B cell (primary cell): ENCODE data around the gene DHRS12. TPM values are rescaled to one million over a fixed set of nuclear protein-coding genes. Genes with fewer than 3 reads are reported as not detected.

Experiments used
- ATAC-seq: fragments of 200-7000 bp; cut with Tn5 transposase; one replicate; pipeline ENCODE4 v1.10.0; 2021; ENCODE audit warnings: low read depth, mild to moderate bottlenecking, moderate number of reproducible peaks, moderate library complexity
- CTCF ChIA-PET: fragments of 350-600 bp; sonication (Branson Sonifier 250); formaldehyde crosslinking; loops from one replicate; lab custom pipeline; 2021; ENCODE audit warnings: antibody characterized with exemption, inconsistent platforms; lab: Charles Lee
- POLR2A ChIA-PET: fragments of 350-600 bp; sonication (Branson Sonifier 250); formaldehyde crosslinking; loops from one replicate; lab custom pipeline; 2021; ENCODE audit warnings: antibody characterized with exemption; lab: Charles Lee
- DNase-seq: peaks from one replicate; pipeline ENCODE4 v3.0.0; 2013
- H2AFZ ChIP-seq: 2 replicates; pipeline ENCODE4 v1.6.1; 2012; ENCODE audit warnings: mild to moderate bottlenecking, low read depth, low read length; ENCODE audit not compliant: insufficient read depth, poor library complexity, severe bottlenecking
- H3K27ac ChIP-seq, 2 donors: 1 replicate in 1 of 2; 2 replicates in 1 of 2; pipeline ENCODE4 v1.5.1; 2012 to 2013; ENCODE audit warnings: low read length in 2 of 2, mild to moderate bottlenecking in 2 of 2, moderate library complexity in 1 of 2
- H3K27me3 ChIP-seq, 4 experiments: fragments of 200-600 bp in 1 of 4; sonication (generic) in 1 of 4; replicated peaks in 1 of 4; 1 replicate in 2 of 4; 2 replicates in 2 of 4; pipeline versions ENCODE4 v1.6.1 to v1.7.0; 2013 to 2016; ENCODE audit warnings: low read length in 3 of 4, mild to moderate bottlenecking in 2 of 4, mixed read lengths in 1 of 4, moderate library complexity in 1 of 4; ENCODE audit not compliant: insufficient read depth in 4 of 4, control insufficient read depth in 3 of 4; ENCODE audit errors: control extremely low read depth in 1 of 4
- H3K36me3 ChIP-seq, 2 experiments: replicated peaks in 1 of 2; 1 replicate in 1 of 2; 2 replicates in 1 of 2; pipeline versions ENCODE4 v1.6.1 to v1.7.1; 2013; ENCODE audit warnings: low read length in 1 of 2; ENCODE audit not compliant: insufficient read depth in 2 of 2, control insufficient read depth in 1 of 2; ENCODE audit errors: control extremely low read depth in 1 of 2, extremely low read depth in 1 of 2
- H3K4me1 ChIP-seq, 2 donors: fragments of 200-600 bp in 1 of 2; sonication (generic) in 1 of 2; 1 replicate in 1 of 2; 2 replicates in 1 of 2; pipeline versions ENCODE4 v1.5.1 to v1.6.1; 2013 to 2017; ENCODE audit warnings: low read length in 2 of 2; ENCODE audit not compliant: control insufficient read depth in 2 of 2, insufficient read depth in 2 of 2
- H3K4me2 ChIP-seq: replicated peaks from 2 replicates; pipeline ENCODE3; 2012; ENCODE audit warnings: mild to moderate bottlenecking, low read depth, low read length; ENCODE audit not compliant: poor library complexity, severe bottlenecking
- H3K4me3 ChIP-seq, 5 experiments: fragments of 200-600 bp in 1 of 5; sonication (generic) in 1 of 5; 1 replicate in 3 of 5; 2 replicates in 2 of 5; pipeline versions ENCODE4 v1.5.1 to v1.7.0; 2011 to 2016; ENCODE audit warnings: low read length in 4 of 5, mild to moderate bottlenecking in 4 of 5, low read depth in 2 of 5, control low read depth in 1 of 5, moderate library complexity in 1 of 5; ENCODE audit not compliant: insufficient read depth in 1 of 5; ENCODE audit errors: control extremely low read depth in 1 of 5, extremely low read depth in 1 of 5
- H3K79me2 ChIP-seq: fragments of 200-600 bp; sonication (generic); one replicate; pipeline ENCODE4 v1.6.0; 2016; ENCODE audit warnings: low read length; ENCODE audit not compliant: control insufficient read depth, insufficient read depth
- H3K9ac ChIP-seq: fragments of 200-600 bp; sonication (generic); 2 replicates; pipeline ENCODE4 v1.6.1; 2017; ENCODE audit warnings: mild to moderate bottlenecking, low read length, moderate library complexity
- H3K9me3 ChIP-seq, 3 donors: one replicate each; pipeline versions ENCODE4 v1.6.1 to v1.7.1; 2013; ENCODE audit warnings: low read length in 2 of 3; ENCODE audit not compliant: control insufficient read depth in 2 of 3, insufficient read depth in 1 of 3; ENCODE audit errors: control extremely low read depth in 1 of 3
- H4K20me1 ChIP-seq: 2 replicates; pipeline ENCODE4 v1.6.0; 2012; ENCODE audit warnings: mild to moderate bottlenecking, low read length; ENCODE audit not compliant: insufficient read depth, control insufficient read depth, poor library complexity, severe bottlenecking
- H3K27ac Mint-ChIP-seq: one replicate; pipeline ENCODE4 v1.8.0; 2021; ENCODE audit warnings: mixed read lengths
- H3K27me3 Mint-ChIP-seq: one replicate; pipeline ENCODE4 v1.8.0; 2021; ENCODE audit warnings: mixed read lengths
- H3K4me1 Mint-ChIP-seq: one replicate; pipeline ENCODE4 v1.8.0; 2021; ENCODE audit warnings: mixed read lengths
- H3K4me3 Mint-ChIP-seq: one replicate; pipeline ENCODE4 v1.8.0; 2021; ENCODE audit warnings: mixed read lengths
- H3K9me3 Mint-ChIP-seq: one replicate; pipeline ENCODE4 v1.8.0; 2022; ENCODE audit warnings: mixed read lengths; ENCODE audit not compliant: insufficient read depth
- EZH2 ChIP-seq: IDR thresholded peaks from 2 replicates; pipeline ENCODE4 v1.6.1; 2012; ENCODE audit warnings: borderline replicate concordance, low read depth, mild to moderate bottlenecking, moderate library complexity, low read length; ENCODE audit not compliant: insufficient read depth, poor library complexity, severe bottlenecking
- WGBS: methylation state at CpG from one replicate; pipeline ENCODE4 v1.1.5; 2013; ENCODE audit warnings: missing lambda C conversion rate; ENCODE audit not compliant: insufficient coverage; 5-methylcytosine and 5-hydroxymethylcytosine counted together
- intact Hi-C: fragments of 100-400 bp; cut with micrococcal nuclease; formaldehyde crosslinking; loops from one replicate; pipeline ENCODE4 v1.10.0; 2022
- polyA plus RNA-seq: library from polyadenylated mRNA; depleted of rRNA; stranded (reverse); fragments of >200 nt; gene quantifications from 2 replicates; pipeline ENCODE4 v1.2.3, GENCODE V29; 2012
- total RNA-seq, 2 donors: library from RNA; stranded (reverse); fragments of 120-200 nt in 1 of 2; gene quantifications; 1 replicate in 1 of 2; 2 replicates in 1 of 2; pipeline versions ENCODE4 v1.2.3 to v1.2.4, GENCODE V29; 2013 to 2022
- TF ChIP-seq, protein P1 (sequence below): fragments of 200-600 bp; IDR thresholded peaks from one replicate; pipeline ENCODE4 v1.8.0; 2022; ENCODE audit warnings: antibody characterized with exemption, mild to moderate bottlenecking

The DHRS12 gene
- total and polyA plus RNA-seq, 2 donors (not counting 1 experiment from before 2014, with no cell fraction given): 12.0 to 23.2 TPM

DNA sequence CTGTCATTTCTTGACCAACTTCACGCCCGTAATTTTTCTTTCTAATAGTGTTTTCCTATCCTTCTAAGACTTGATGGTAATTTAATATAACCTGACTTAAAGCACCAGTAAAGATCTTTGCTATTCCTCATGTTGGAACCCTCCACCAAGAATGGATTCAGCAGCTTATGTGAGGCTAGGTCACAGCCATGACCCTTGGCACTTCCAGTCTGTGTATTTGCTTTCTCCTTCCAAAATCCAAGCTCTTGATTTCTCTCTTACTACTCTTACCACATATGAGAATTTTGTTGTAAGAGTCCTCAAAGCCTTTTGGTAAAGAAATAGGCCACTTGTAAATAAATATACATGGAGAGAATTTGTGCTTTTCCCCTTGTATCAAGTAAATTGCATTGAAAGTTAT, 61.4 kb downstream of the DHRS12 start:
- Histone ChIP-seq H3K4me1 (no peaks in the 10 kb centered on the region), H2AFZ (no peak overlapping the region), H3K79me2 (no peaks in the 10 kb centered on the region), H3K4me2 (no peak overlapping the region), H3K27me3 (no peaks in the 10 kb centered on the region), H4K20me1 (no peaks in the 10 kb centered on the region), H3K36me3 (peaks cover 4 to 52% of the 10 kb centered on the region in 2 experiments), H3K4me3 (no peak overlapping the region), H3K9me3 (peaks cover 3 to 8% (median 4%) of the 10 kb centered on the region in 3 donors), H3K9ac (no peak overlapping the region), H3K27ac (no peak overlapping the region)
- no peaks in the 10 kb centered on the region for H3K9me3 Mint-ChIP-seq
- DNase-seq: no peak
- TF ChIP-seq EZH2: no peak
- TF ChIP-seq, protein P1, sequence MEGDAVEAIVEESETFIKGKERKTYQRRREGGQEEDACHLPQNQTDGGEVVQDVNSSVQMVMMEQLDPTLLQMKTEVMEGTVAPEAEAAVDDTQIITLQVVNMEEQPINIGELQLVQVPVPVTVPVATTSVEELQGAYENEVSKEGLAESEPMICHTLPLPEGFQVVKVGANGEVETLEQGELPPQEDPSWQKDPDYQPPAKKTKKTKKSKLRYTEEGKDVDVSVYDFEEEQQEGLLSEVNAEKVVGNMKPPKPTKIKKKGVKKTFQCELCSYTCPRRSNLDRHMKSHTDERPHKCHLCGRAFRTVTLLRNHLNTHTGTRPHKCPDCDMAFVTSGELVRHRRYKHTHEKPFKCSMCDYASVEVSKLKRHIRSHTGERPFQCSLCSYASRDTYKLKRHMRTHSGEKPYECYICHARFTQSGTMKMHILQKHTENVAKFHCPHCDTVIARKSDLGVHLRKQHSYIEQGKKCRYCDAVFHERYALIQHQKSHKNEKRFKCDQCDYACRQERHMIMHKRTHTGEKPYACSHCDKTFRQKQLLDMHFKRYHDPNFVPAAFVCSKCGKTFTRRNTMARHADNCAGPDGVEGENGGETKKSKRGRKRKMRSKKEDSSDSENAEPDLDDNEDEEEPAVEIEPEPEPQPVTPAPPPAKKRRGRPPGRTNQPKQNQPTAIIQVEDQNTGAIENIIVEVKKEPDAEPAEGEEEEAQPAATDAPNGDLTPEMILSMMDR: no peak
- CTCF ChIA-PET: interaction anchor here (0.6 kb wide), 1 partner anchor 298 kb away, joined by 3 read pairs; no protein-coding TSS in a partner anchor
- no peak for ATAC-seq
- no peaks in the 10 kb centered on the region for H3K27me3 Mint-ChIP-seq
- no peak overlapping the region for H3K27ac Mint-ChIP-seq
- WGBS: no CpG with 5 or more reads among the region's 2 CpGs
- no peaks in the 10 kb centered on the region for H3K4me1 Mint-ChIP-seq
- intact Hi-C loops: no loop called here
- H3K4me3 Mint-ChIP-seq: no peak overlapping the region
- POLR2A ChIA-PET: interaction anchor here (0.6 kb wide), 1 partner anchor 41 kb away, joined by 3 read pairs; no protein-coding TSS in a partner anchor

DNA sequence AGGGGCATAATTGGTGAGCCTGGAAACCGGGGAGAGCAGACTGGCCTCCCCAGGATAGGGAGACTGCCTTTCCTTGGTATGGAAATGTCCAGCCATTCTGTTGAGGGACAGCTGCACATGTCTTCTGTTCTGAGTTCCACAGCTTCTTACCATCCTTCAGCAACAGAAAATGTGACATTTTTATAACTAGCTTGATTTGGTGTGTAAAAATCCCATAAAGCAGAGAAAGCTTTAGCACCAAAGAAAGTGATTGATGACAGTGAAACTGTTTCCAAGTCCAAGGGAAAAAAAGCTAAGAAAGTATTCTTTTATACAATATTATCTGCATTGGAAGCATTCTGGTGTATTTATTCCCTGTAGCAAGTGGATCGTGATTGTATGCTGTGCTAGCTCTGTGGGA, 61.9 kb downstream of the DHRS12 start:
- CTCF ChIA-PET: interaction anchor here (0.6 kb wide), 1 partner anchor 297 kb away, joined by 3 read pairs; no protein-coding TSS in a partner anchor
- intact Hi-C loops: no loop called here
- DNase-seq: no peak
- Mint-ChIP-seq H3K27me3 (no peaks in the 10 kb centered on the region), H3K27ac (no peak overlapping the region), H3K4me1 (no peaks in the 10 kb centered on the region), H3K9me3 (no peaks in the 10 kb centered on the region), H3K4me3 (no peak overlapping the region)
- Histone ChIP-seq H3K4me3 (no peak overlapping the region), H2AFZ (no peak overlapping the region), H3K4me1 (no peaks in the 10 kb centered on the region), H3K9ac (no peak overlapping the region), H3K9me3 (peaks cover 0 to 4% (median 3%) of the 10 kb centered on the region in 3 donors), H4K20me1 (no peaks in the 10 kb centered on the region), H3K79me2 (no peaks in the 10 kb centered on the region), H3K36me3 (peaks cover 4 to 47% of the 10 kb centered on the region in 2 experiments), H3K27ac (no peak overlapping the region), H3K4me2 (no peak overlapping the region), H3K27me3 (no peaks in the 10 kb centered on the region)
- ATAC-seq: no peak
- 100% methylated on average over 1 of the region's 2 CpGs for WGBS
- TF ChIP-seq EZH2: no peak
- TF ChIP-seq, protein P1: no peak
- POLR2A ChIA-PET: interaction anchor here (0.6 kb wide), 1 partner anchor 40 kb away, joined by 3 read pairs; no protein-coding TSS in a partner anchor
